Kidney glomerular epithelial cell (primary cell): ENCODE data around the gene CAT.
A peak's percentile ranks its signal among the peaks of the same experiment; 100 is the strongest.

Experiments
- DNase-seq: peaks from one replicate; lab custom pipeline; 2025; lab: John Stamatoyannopoulos, UW

Gene CAT

DNA sequence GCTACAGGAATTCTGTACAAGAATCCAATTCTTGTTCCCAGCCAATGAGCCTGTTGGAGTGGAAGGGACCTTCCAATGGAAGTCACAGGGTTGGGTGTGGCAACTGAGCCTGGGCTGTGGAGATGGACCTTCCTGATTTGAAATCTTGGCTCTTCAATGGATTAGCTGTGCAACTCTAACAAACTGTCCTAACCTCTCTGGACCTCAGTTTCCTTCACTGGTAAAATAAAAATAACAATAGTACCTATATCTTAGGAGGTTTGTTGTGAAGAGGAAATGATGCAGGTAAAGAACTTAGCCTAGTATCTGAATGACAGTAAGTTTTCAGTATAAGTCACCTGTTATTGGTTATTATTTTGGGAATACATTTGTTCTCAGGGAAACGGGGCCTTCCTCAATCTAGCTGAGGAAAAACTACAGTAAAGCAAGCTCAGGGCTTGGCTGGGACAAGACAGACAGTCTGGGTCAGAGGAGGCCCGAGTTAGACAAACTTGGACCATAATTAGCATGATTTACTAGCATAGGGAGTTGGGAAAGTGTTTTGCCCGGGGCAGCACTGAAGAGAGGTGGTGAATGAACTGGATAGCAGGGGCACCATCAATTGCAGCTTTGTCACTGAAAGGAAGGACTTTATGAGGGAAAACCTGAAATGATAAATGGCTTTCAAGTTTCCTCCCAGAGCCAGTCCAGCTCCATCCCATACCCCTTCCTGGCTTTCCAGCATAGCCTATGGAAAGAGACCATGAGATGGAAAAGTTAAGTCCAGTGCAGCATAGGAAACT is 61.2 kb downstream of the CAT start:
- no peak for DNase-seq

DNA sequence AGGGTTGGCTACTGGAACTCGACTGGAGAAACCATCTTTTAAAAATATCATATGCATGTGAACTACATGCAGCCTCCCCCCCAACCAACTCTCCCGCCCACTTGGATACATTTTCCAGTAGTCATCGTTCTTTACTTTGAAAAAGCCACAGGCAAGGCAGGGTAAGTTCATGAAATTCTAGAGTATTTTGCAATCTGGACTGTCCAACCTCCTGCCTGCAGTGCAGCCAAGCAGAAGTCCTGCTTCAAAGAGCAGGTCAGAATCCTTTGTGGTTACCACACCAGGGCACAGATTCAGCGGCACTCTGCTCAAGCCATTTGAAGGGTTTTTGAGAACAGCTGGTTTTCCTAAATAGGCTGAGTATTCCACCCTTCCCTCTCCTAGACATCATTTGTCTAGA is 62.8 kb downstream of the CAT start:
- peak; percentile 93 for DNase-seq

DNA sequence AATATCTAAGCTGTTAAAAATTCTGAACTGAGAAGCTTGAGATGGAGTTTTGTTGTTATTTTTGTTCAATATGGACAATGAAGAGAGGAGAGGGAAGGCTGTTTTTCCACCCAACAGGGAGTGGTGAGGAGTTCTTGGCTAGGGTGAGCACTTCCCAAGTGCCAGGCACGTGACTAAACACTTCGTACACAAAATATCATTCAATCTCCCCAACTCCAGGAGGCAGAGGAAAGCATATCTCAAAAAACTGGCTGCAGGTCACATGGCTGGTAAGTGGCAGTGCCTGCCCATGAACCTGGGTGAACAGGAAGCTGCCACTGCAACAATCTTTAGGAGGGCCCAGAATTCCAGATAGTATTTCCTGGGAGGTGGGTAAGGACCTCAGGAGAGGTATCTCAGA is 63.2 kb downstream of the CAT start:
- no peak for DNase-seq

DNA sequence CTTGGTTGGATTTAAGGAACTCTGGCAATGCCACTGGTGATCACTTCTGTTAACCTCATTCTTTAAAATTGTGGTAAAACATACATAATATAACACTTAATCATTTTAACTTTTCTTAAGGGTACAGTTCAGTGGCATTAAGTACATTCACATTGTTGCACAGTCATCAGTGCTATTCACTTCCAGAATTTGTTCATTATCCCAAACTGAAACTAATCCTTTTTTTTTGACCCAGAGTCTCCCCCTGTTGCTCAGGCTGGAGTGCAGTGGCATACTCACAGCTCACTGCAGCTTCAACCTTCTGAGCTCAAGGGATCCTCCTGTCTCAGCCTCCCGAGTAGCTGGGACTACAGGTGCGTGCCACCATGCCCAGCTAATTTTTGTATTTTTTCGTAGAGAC is 64.2 kb downstream of the CAT start:
- DNase-seq, result no peak

DNA sequence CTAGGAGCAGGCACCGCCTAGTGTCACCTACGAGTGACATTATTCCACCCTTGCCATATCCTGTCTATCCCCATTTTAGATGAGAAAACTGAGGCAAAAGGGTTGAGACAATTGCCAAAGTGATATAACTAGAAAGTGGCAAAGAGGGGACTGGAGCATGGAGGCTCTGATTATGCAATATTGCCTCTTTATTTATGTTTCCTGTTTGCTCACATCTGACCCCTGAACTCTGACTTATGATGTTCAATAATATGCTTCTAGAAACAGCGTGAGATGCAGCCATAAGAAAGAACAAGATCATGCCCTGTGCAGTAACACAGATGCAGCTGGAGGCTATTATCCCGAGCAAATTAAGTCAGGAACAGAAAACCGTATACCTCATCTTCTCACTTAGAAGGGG is 67.1 kb downstream of the CAT start:
- DNase-seq, result no peak

DNA sequence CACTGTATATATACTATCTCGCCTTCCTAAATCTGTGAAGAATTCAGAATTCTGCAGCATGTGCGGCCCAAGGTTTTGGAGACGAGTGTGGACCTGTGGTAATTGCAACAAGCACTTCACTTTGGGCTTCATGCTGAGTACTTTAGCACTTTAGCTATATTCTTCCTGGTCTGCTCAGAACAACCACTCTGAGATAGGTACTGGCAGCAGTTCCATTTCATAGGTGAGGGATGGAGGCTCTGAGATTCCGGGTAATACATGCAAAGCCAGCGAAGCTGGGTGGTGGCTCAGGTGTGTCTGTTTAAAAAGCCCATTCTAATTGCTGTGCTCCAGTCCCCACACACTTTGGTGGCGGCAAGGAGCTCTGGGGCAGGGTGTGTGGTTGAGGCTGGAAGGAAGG is 68.4 kb downstream of the CAT start:
- DNase-seq, result no peak

GRCh38 chr11:34507610-34508009 is 68.9 kb downstream of the CAT start:
- no peak for DNase-seq

- no peak for DNase-seq
These were observed 69.8 kb downstream of the CAT start for GRCh38 chr11:34508524-34508923.

GRCh38 chr11:34509336-34509876 is 70.7 kb downstream of the CAT start:
- DNase-seq, result no peak

- DNase-seq, result no peak
These were observed 71.5 kb downstream of the CAT start for GRCh38 chr11:34510218-34510617.

DNA sequence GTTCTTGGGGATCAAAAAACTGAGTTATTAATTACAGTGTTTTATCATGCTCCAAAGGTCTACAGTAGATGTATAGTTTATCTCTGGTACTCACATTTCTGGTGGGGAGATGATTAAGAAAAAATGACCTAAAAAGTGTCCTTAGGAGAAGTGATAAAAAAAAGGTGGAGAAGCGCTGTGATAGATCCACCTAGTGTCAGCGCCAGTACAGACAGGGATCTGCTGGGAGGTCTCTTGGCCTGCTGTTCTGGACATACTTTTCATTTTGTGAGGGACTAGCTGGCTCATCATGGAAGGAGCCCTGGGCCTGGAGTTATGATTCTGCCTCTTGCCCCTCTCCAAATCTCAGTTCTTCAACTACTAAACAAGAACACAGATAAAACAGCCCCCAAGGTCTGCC is 71.9 kb downstream of the CAT start:
- no peak for DNase-seq

DNA sequence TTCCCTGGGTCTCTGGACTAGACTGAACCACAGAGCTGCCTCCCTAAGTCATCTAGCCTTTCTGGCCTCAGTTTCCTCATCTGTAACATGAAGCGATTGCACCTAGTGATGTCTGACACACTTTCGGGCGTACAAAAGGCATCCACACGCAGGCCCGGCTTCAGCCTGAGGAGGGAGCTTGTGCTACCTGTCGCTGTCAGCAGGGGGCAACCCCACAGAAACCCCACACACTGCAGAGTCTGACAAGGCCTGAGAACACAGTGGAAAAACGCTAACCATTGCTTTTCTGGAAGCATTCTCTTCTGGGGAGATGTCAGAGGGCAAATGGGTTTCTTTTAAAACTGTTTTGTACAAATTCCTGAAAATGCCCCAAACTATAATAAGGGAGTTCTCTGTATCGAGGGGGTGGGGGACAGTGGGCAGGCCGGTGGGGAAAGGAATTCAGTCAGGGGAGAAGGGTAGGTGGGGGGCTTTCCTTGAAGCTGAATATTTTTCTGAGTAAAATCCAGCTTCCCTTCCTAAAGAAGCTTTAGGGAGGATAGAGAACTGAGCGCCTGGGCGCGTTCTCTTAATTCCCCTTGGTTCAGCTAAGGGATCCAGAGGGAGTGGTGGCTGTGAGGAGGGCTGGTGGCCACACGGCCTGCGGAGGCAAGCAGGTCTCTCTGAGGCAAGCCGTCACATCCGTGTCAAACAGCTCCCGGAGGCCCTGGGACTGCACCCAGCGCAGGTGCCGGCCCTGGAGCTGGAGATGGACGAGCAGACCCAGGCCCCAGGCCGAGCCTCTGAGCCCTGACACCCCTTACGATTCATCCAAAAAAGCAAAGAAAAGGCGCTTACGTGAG is 74.3 kb downstream of the CAT start:
- DNase-seq, result peak; percentile 48

DNA sequence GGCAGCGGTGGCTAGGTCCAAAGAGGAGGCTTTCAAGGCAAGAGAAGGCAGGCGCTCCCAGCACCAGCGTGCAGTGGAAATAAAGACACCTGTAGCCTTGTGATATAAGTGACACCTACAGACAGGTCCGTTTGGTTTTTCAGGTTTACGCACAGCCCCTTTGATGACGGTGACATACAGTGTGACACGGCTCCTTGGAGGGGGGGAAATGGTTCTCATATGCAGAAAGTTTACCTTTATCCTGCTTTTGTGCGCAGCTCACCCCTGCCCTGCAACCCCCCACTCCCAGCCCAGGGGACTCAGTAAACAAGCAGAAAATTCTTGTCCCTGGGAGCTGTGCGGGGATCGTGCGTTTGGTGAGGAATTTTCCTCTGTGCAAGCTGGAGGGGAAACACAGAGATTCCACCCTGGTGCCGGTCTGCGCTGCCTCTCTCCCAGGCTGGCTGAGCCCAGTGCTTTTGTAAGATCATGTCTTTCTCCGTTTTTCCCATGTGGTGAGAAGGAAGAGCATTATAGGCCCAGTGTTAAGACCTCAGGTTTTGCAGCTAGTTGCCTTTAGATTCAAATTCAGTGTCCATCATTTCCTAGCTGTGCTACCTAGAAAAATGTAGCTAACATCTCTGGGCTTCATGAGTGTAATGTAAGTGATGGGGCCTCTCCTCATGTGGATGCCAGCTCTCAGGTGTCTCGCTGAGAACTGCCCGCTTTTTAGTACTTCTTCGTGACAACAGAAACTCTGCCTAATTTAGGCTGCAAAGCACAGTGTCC is 75.1 kb downstream of the CAT start, which contains the start of gene ELF5:
Gene ELF5 (minus strand): TSS at position 113 of the 768 bp plus-strand sequence. CDS start 8,045 bp downstream, outside the sequence.
- DNase-seq, result no peak

DNA sequence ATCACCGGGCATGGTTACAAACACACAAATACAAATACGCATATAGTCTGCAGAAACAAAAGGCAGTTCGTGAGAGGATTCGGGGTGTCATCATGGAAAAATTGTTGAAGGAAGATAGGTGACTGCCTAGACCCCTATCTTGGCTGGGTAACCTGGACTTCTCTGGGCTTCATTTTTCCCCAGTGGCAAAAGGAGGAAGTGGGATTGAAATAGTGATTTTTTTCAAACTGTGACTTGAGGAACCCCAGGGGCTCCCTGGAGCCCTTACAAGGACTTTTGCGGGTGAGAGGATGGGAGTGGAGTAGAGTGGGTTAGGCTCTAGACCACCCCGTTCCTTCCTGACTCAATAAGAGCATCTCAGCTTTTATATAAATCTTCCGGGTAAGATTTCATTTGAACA is 75.9 kb downstream of the CAT start:
- no peak for DNase-seq

DNA sequence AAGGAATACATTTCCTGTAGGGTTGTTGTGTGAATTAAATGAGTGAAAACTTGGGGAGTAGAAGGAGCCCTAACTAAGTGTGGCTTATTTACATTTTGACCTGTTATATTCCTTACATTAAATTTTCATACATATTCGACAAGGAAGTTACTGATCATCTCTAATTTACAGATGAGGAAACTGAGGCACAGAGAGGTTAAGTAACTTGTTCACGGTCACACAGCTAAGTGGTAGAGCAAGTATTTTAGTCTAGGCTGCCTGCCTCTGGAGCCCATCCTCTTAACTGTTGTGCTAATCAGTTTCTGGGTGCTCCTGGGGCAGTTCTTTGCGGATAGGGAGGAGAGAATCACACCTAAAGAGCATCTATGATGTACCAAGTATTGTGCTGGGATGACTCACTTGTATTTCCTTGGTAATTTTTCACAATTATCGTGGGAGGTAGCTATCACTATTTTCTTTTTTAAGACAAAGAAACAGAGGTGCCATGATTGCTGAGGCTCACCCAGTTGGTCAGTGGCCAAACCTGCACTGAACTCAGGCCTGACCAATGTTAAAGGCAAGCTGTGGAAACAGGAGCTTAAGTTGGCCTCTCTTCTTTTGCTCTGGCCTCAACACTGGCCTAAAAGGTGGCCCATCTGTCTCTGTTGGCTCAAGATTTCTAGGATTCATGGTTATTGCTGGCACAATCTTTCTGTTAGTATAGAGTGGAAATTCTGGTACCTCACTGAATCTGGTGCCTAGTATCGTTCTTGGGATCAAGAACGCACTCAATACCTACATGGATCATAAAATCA is 77.7 kb downstream of the CAT start:
- DNase-seq, result no peak

GRCh38 chr11:34519595-34520235 is 81.0 kb downstream of the CAT start:
- DNase-seq, result no peak

GRCh38 chr11:34521265-34521664 is 82.5 kb downstream of the CAT start:
- DNase-seq, result no peak
